K562 (cell line): Measurements from ENCODE around the gene PUSL1. TPM values are rescaled to one million over a fixed set of nuclear protein-coding genes. Genes with fewer than 3 reads are reported as not detected.

Experiments used
- ATF7 ChIP-seq: fragments of 450-650 bp; IDR thresholded peaks from 2 replicates; pipeline ENCODE4 v1.7.1; 2014; ENCODE audit warnings: mild to moderate bottlenecking, moderate library complexity
- CBFA2T3 ChIP-seq: fragments of 450-650 bp; IDR thresholded peaks from 2 replicates; pipeline ENCODE4 v1.6.1; 2017
- CREB1 ChIP-seq, 2 experiments: sonication (generic) in 1 of 2; formaldehyde crosslinking in 1 of 2; IDR thresholded peaks; 2 replicates each; pipeline versions ENCODE4 v1.6.1 to v1.8.0; 2012 to 2022; ENCODE audit warnings: inconsistent platforms in 1 of 2, mild to moderate bottlenecking in 1 of 2, missing genetic modification reagents in 1 of 2, moderate library complexity in 1 of 2
- EP400 ChIP-seq: fragments of 450-650 bp; IDR thresholded peaks from 2 replicates; pipeline ENCODE4 v1.6.1; 2017; ENCODE audit warnings: antibody characterized with exemption, mild to moderate bottlenecking, moderate library complexity
- MAZ ChIP-seq, 2 experiments: fragments of 450-650 bp in 1 of 2; sonication (generic) in 1 of 2; formaldehyde crosslinking; IDR thresholded peaks in 1 of 2; conservative IDR thresholded peaks in 1 of 2; 2 replicates each; pipeline versions ENCODE4 v1.4.0 to v1.5.0; 2020; ENCODE audit warnings: mild to moderate bottlenecking in 1 of 2, missing genetic modification reagents in 1 of 2
- POLR2G ChIP-seq: fragments of 200-400 bp; formaldehyde crosslinking; IDR thresholded peaks from 2 replicates; pipeline ENCODE4 v1.6.1; 2017; ENCODE audit warnings: low read depth, mild to moderate bottlenecking, antibody characterized with exemption, low read length, moderate library complexity
- PTTG1 ChIP-seq: fragments of 450-650 bp; IDR thresholded peaks from 2 replicates; pipeline ENCODE4 v1.6.1; 2016; ENCODE audit warnings: low read depth, mild to moderate bottlenecking, missing genetic modification characterization, missing compliant biosample characterization
- RBBP5 ChIP-seq: fragments of 200-600 bp; sonication (generic); IDR thresholded peaks from 2 replicates; pipeline ENCODE4 v1.6.1; 2012; ENCODE audit warnings: borderline replicate concordance, mild to moderate bottlenecking, low read length, control low read depth, inconsistent platforms; ENCODE audit not compliant: insufficient read depth, poor library complexity, severe bottlenecking
- STAT5A ChIP-seq: IDR thresholded peaks from 2 replicates; pipeline ENCODE4 v1.6.1; 2012; ENCODE audit warnings: low read length, inconsistent platforms, borderline replicate concordance
- TGIF2 ChIP-seq: sonication (generic); formaldehyde crosslinking; IDR thresholded peaks from 2 replicates; pipeline ENCODE4 v1.8.1; 2022; ENCODE audit warnings: mild to moderate bottlenecking, missing genetic modification reagents, moderate library complexity
- ZNF23 ChIP-seq: fragments of 250-450 bp; sonication (Bioruptor Pico); IDR thresholded peaks from 2 replicates; pipeline ENCODE4 v1.4.0; 2020; ENCODE audit warnings: mild to moderate bottlenecking
- ZNF518B ChIP-seq: fragments of 250-450 bp; sonication (Bioruptor Pico); IDR thresholded peaks from 2 replicates; pipeline ENCODE4 v1.5.0; 2021; ENCODE audit warnings: mild to moderate bottlenecking, moderate library complexity
- polyA plus RNA-seq, 8 experiments: library from polyadenylated mRNA; depleted of rRNA in 4 of 8; stranded (reverse) in 5 of 8; unstranded in 3 of 8; fragments of >200 nt; fragmentation: Nextera tagmentation in 2 of 8; fragmentation: Illumina TruSeq in 1 of 8; extraction: Ambion mirVana in 2 of 8; extraction: Trizol in 1 of 8; gene quantifications; 2 replicates each; pipeline versions ENCODE4 v1.2.1 to v1.2.3, GENCODE V29; 2011 to 2014; ENCODE audit warnings: inconsistent platforms in 1 of 8, missing spikeins in 1 of 8
- total RNA-seq, 7 experiments: library from RNA; depleted of rRNA in 6 of 7; stranded (reverse); fragments of >200 nt in 6 of 7; fragmentation: Illumina TruSeq in 2 of 7; extraction: Trizol in 2 of 7; gene quantifications; 2 replicates each; pipeline versions ENCODE4 v1.2.1 to v1.2.3, GENCODE V29; 2011 to 2021; ENCODE audit warnings: low replicate concordance in 1 of 7
- TF ChIP-seq, protein P1 (sequence below): fragments of 450-650 bp; IDR thresholded peaks from 2 replicates; pipeline ENCODE4 v1.6.1; 2016; ENCODE audit warnings: missing biosample characterization, missing genetic modification characterization
- TF ChIP-seq, protein P2 (sequence below): fragments of 200-800 bp; sonication (Bioruptor generic); IDR thresholded peaks from 2 replicates; pipeline ENCODE4 v1.6.1; 2016; ENCODE audit warnings: missing genetic modification characterization, missing compliant biosample characterization
- TF ChIP-seq, protein P3 (sequence below): sonication (generic); formaldehyde crosslinking; IDR thresholded peaks from 2 replicates; pipeline ENCODE4 v1.8.0; 2022; ENCODE audit warnings: mild to moderate bottlenecking, low read depth, missing genetic modification reagents

The PUSL1 gene
- total and polyA plus RNA-seq, 9 of the 15 experiments (the other 6 are each of a cell fraction or from before 2014, with no cell fraction given) = 0.62 to 86.9 (median 13.6) TPM

GRCh38 chr1:1307923-1308755 lies at the start of gene PUSL1, which contains the start of gene ACAP3 (continued):
- peak; percentile 87 for TF ChIP-seq RBBP5
- 0 out of 2 replicates have a peak, but pooled peaks have one; percentile 8 for TF ChIP-seq CBFA2T3
- peak; percentile 77 to 89 for TF ChIP-seq MAZ (CRISPR knock-in tag; conservative IDR thresholded peaks at IDR 0.05 in 1 of 2, IDR thresholded peaks at IDR 0.05 in 1 of 2)
- TF ChIP-seq PTTG1 (tag) = no peak
- no peak for TF ChIP-seq ZNF518B (CRISPR knock-in tag)
- TF ChIP-seq ATF7 = peak; percentile 79
- peak; percentile 97 for TF ChIP-seq EP400
- TF ChIP-seq POLR2G = peak; percentile 88
- TF ChIP-seq, protein P1, sequence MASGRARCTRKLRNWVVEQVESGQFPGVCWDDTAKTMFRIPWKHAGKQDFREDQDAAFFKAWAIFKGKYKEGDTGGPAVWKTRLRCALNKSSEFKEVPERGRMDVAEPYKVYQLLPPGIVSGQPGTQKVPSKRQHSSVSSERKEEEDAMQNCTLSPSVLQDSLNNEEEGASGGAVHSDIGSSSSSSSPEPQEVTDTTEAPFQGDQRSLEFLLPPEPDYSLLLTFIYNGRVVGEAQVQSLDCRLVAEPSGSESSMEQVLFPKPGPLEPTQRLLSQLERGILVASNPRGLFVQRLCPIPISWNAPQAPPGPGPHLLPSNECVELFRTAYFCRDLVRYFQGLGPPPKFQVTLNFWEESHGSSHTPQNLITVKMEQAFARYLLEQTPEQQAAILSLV = peak; percentile 61; the same call in 1 of the 2 replicates
- TF ChIP-seq CREB1 (IDR thresholded peaks at IDR 0.05) = peak; percentile 54
- peak; percentile 69 for TF ChIP-seq CREB1 (CRISPR knock-in tag; IDR thresholded peaks at IDR 0.05)
- TF ChIP-seq STAT5A = no peak
- TF ChIP-seq, protein P2, sequence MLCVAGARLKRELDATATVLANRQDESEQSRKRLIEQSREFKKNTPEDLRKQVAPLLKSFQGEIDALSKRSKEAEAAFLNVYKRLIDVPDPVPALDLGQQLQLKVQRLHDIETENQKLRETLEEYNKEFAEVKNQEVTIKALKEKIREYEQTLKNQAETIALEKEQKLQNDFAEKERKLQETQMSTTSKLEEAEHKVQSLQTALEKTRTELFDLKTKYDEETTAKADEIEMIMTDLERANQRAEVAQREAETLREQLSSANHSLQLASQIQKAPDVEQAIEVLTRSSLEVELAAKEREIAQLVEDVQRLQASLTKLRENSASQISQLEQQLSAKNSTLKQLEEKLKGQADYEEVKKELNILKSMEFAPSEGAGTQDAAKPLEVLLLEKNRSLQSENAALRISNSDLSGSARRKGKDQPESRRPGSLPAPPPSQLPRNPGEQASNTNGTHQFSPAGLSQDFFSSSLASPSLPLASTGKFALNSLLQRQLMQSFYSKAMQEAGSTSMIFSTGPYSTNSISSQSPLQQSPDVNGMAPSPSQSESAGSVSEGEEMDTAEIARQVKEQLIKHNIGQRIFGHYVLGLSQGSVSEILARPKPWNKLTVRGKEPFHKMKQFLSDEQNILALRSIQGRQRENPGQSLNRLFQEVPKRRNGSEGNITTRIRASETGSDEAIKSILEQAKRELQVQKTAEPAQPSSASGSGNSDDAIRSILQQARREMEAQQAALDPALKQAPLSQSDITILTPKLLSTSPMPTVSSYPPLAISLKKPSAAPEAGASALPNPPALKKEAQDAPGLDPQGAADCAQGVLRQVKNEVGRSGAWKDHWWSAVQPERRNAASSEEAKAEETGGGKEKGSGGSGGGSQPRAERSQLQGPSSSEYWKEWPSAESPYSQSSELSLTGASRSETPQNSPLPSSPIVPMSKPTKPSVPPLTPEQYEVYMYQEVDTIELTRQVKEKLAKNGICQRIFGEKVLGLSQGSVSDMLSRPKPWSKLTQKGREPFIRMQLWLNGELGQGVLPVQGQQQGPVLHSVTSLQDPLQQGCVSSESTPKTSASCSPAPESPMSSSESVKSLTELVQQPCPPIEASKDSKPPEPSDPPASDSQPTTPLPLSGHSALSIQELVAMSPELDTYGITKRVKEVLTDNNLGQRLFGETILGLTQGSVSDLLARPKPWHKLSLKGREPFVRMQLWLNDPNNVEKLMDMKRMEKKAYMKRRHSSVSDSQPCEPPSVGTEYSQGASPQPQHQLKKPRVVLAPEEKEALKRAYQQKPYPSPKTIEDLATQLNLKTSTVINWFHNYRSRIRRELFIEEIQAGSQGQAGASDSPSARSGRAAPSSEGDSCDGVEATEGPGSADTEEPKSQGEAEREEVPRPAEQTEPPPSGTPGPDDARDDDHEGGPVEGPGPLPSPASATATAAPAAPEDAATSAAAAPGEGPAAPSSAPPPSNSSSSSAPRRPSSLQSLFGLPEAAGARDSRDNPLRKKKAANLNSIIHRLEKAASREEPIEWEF (CRISPR knock-in tag) = no peak
- TF ChIP-seq TGIF2 (CRISPR knock-in tag) = peak; percentile 99
- no peak for TF ChIP-seq ZNF23 (CRISPR knock-in tag)
- TF ChIP-seq, protein P3, sequence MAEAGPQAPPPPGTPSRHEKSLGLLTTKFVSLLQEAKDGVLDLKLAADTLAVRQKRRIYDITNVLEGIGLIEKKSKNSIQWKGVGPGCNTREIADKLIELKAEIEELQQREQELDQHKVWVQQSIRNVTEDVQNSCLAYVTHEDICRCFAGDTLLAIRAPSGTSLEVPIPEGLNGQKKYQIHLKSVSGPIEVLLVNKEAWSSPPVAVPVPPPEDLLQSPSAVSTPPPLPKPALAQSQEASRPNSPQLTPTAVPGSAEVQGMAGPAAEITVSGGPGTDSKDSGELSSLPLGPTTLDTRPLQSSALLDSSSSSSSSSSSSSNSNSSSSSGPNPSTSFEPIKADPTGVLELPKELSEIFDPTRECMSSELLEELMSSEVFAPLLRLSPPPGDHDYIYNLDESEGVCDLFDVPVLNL (CRISPR knock-in tag) = 0 out of 2 replicates have a peak, but pooled peaks have one; percentile 7
